Activated T-helper 1 cell treated with anti-CD3 and anti-CD28 coated beads, Interleukin-12 subunit alpha, Interleukin-12 subunit beta, Interleukin-2, Interleukin-4 antibody, amounts not matched to agents 30 ng/mL and 10 ng/mL and 1 ng/mL, durations not matched to agents 14 hours and 24 hours and 36 hours (primary cell): ENCODE results near the gene SRSF11. TPM values are rescaled to one million over a fixed set of nuclear protein-coding genes. Genes with fewer than 3 reads are reported as not detected.

Experiments
- DNase-seq: peaks from one replicate; pipeline ENCODE4 v3.0.0; 2021; ENCODE audit warnings: low spot score
- H3K27ac Mint-ChIP-seq: one replicate; pipeline ENCODE4 v1.8.0; 2021; ENCODE audit warnings: mild to moderate bottlenecking, mixed read lengths
- H3K27me3 Mint-ChIP-seq: one replicate; pipeline ENCODE4 v1.8.0; 2022; ENCODE audit warnings: mild to moderate bottlenecking, moderate library complexity, mixed read lengths; ENCODE audit not compliant: insufficient read depth
- H3K36me3 Mint-ChIP-seq: one replicate; pipeline ENCODE4 v1.8.0; 2021; ENCODE audit warnings: low read depth, mixed read lengths
- H3K4me1 Mint-ChIP-seq: one replicate; pipeline ENCODE4 v1.8.0; 2021; ENCODE audit warnings: low read depth, mixed read lengths
- H3K4me3 Mint-ChIP-seq: one replicate; pipeline ENCODE4 v1.8.0; 2021; ENCODE audit warnings: mild to moderate bottlenecking, moderate library complexity, mixed read lengths
- H3K9me3 Mint-ChIP-seq: one replicate; pipeline ENCODE4 v1.8.0; 2021; ENCODE audit warnings: mixed read lengths
- intact Hi-C: fragments of 100-400 bp; cut with micrococcal nuclease; formaldehyde crosslinking; loops from one replicate; pipeline ENCODE4 v1.15.1; 2024
- total RNA-seq: library from RNA; stranded (reverse); gene quantifications from 2 replicates; pipeline ENCODE4 v1.2.3, GENCODE V29; 2022

SRSF11 gene
- total RNA-seq, 1 donor from 2014 or later = 199 TPM

DNA sequence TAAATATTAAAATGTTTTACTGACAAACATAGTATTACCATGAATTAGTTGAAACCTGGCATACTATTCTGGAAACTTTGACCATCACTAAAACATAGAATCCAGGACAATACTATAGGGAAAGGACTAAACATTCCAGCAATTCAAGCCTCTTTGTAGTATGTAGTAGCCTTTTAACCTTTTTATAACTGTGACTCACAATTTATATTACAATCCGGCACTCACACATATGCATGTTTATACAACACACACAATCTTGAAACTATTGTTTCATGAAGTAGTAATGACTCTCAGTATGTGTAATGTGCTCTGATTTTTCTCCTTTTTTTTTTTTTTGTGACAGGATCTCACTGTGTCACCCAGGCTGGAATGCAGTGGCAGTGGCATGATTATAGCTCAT, 69.0 kb downstream of the SRSF11 start:
- intact Hi-C loops = no loop called here
- Mint-ChIP-seq H3K4me1 (no peaks in the 10 kb centered on the region), H3K9me3 (no peaks in the 10 kb centered on the region), H3K27ac (no peak overlapping the region), H3K27me3 (no peaks in the 10 kb centered on the region), H3K4me3 (no peak overlapping the region), H3K36me3 (peaks cover 23% of the 10 kb centered on the region)
- DNase-seq = no peak

DNA sequence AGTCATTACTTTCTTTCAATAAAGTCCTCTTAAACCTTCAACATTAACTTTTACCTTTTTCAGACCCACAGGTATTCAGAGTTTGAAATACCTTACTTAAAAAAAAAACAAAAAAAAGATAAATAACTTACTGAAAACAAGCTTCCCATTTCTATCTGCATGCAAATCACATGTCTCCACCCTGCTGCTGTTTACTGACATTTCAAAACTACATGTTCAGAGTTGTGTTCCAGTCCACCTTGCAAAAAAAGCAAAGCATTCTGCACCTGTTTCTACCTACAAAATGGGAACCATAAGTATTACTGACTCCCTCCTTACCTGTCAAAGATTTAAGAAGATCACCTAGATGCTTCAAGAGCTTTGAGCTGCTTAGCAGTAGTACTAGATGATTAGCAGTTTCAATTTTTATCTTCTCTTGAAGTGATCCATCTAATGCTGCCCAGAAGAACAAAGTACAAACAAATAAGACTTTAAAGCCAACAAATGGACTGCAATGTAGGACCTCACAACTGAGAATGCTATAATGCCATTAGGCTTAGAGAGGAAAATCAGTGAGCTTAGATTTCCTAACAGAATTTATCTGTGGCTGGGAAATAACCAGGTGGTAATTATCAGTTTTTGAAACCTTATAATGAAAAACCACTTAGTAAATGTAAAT, 72.1 kb downstream of the SRSF11 start:
- H3K9me3 Mint-ChIP-seq = no peaks in the 10 kb centered on the region
- no peak overlapping the region for H3K4me3 Mint-ChIP-seq
- H3K36me3 Mint-ChIP-seq = peaks cover 27% of the 10 kb centered on the region
- intact Hi-C loops = no loop called here
- DNase-seq = no peak
- no peaks in the 10 kb centered on the region for H3K4me1 Mint-ChIP-seq
- no peaks in the 10 kb centered on the region for H3K27me3 Mint-ChIP-seq
- no peak overlapping the region for H3K27ac Mint-ChIP-seq

- intact Hi-C loops = no loop called here
- H3K27ac Mint-ChIP-seq = no peak overlapping the region
- H3K4me1 Mint-ChIP-seq = no peaks in the 10 kb centered on the region
- no peak for DNase-seq
- no peaks in the 10 kb centered on the region for H3K27me3 Mint-ChIP-seq
- H3K4me3 Mint-ChIP-seq = no peak overlapping the region
- peaks cover 32% of the 10 kb centered on the region for H3K36me3 Mint-ChIP-seq
- no peaks in the 10 kb centered on the region for H3K9me3 Mint-ChIP-seq
Measured at GRCh38 chr1:70295749-70296148, 74.6 kb downstream of the SRSF11 start.

DNA sequence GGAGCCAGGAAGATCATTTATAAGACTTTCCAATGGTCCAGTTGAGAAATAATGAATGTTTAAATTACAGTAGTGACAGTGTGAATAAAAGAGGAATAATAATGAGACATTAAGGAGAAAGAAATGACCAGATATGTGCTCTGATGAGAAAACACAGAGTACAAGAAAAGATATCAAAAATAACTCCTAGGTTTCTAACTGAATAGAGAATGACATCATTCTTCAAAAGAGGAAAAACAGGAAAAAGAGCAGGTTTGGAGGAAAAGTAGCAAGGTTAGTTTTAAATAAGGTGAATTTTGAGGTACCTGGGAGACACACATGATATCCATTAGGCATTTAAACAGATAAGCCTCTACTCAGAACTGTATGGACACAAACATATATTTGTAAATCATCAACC, 78.3 kb downstream of the SRSF11 start:
- Mint-ChIP-seq H3K36me3 (peaks cover 23% of the 10 kb centered on the region), H3K4me1 (no peaks in the 10 kb centered on the region), H3K27ac (no peak overlapping the region), H3K27me3 (no peaks in the 10 kb centered on the region), H3K4me3 (no peak overlapping the region), H3K9me3 (no peaks in the 10 kb centered on the region)
- DNase-seq = no peak
- intact Hi-C loops = no loop called here

Other genes with a start within 250 kb of the SRSF11 start
- gene LRRC40, start 15.8 kb upstream of the SRSF11 start, total RNA-seq = 22.6 and 23.4 TPM in 2 replicates
- 25.5 and 26.5 TPM in 2 replicates for gene ANKRD13C, start 133.3 kb downstream of the SRSF11 start, total RNA-seq
- 13.3 and 13.7 TPM in 2 replicates for gene CTH, start 189.9 kb downstream of the SRSF11 start, total RNA-seq